GM23338 (cell line): ENCODE measurements around the gene P3R3URF. TPM values are rescaled to one million over a fixed set of nuclear protein-coding genes. Genes with fewer than 3 reads are reported as not detected.

ENCODE experiments used
- ATAC-seq: fragments of 200-7000 bp; cut with Tn5 transposase; 3 replicates; pipeline ENCODE4 v1.9.1; 2020
- DNase-seq: peaks from one replicate; pipeline ENCODE4 v3.0.0-alpha.2; 2015; ENCODE audit warnings: low spot score
- H2AFZ ChIP-seq: fragments of 200-600 bp; sonication (generic); 2 replicates; pipeline ENCODE4 v1.8.0; 2016; ENCODE audit warnings: antibody characterized with exemption, mild to moderate bottlenecking, moderate library complexity
- H3F3A ChIP-seq: fragments of 200-600 bp; sonication (generic); replicated peaks from 2 replicates; pipeline ENCODE4 v1.8.0; 2017; ENCODE audit warnings: antibody characterized with exemption, mixed run types, low read depth
- H3K27ac ChIP-seq: fragments of 200-600 bp; sonication (generic); 2 replicates; pipeline ENCODE4 v1.6.1; 2016; ENCODE audit warnings: low read depth
- H3K27me3 ChIP-seq: fragments of 200-600 bp; sonication (generic); 2 replicates; pipeline ENCODE4 v1.8.0; 2016; ENCODE audit warnings: mild to moderate bottlenecking, mixed run types, moderate library complexity; ENCODE audit not compliant: insufficient read depth
- H3K36me3 ChIP-seq: fragments of 200-600 bp; sonication (generic); 2 replicates; pipeline ENCODE4 v1.8.0; 2016; ENCODE audit warnings: mild to moderate bottlenecking; ENCODE audit not compliant: insufficient read depth
- H3K4me1 ChIP-seq: fragments of 200-600 bp; sonication (generic); 2 replicates; pipeline ENCODE4 v1.8.0; 2016; ENCODE audit warnings: mild to moderate bottlenecking, moderate library complexity; ENCODE audit not compliant: insufficient read depth
- H3K4me2 ChIP-seq: fragments of 200-600 bp; sonication (generic); 2 replicates; pipeline ENCODE4 v1.7.1; 2017; ENCODE audit warnings: mixed run types
- H3K4me3 ChIP-seq: fragments of 200-600 bp; sonication (generic); 2 replicates; pipeline ENCODE4 v1.6.1; 2016; ENCODE audit warnings: mixed run types
- H3K79me2 ChIP-seq: fragments of 200-600 bp; sonication (generic); replicated peaks from 2 replicates; pipeline ENCODE4 v1.8.0; 2017; ENCODE audit warnings: mild to moderate bottlenecking; ENCODE audit not compliant: insufficient read depth
- H3K9me2 ChIP-seq: fragments of 200-600 bp; sonication (generic); 2 replicates; pipeline ENCODE4 v1.8.0; 2017; ENCODE audit not compliant: insufficient read depth
- H4K20me1 ChIP-seq: fragments of 200-600 bp; sonication (generic); replicated peaks from 2 replicates; pipeline ENCODE4 v1.8.0; 2017; ENCODE audit warnings: mild to moderate bottlenecking; ENCODE audit not compliant: insufficient read depth
- H3K27ac Mint-ChIP-seq: 2 replicates; pipeline ENCODE4 v1.8.0; 2020; ENCODE audit warnings: inconsistent platforms, mild to moderate bottlenecking, moderate library complexity, mixed read lengths
- H3K27me3 Mint-ChIP-seq: 3 replicates; pipeline ENCODE4 v1.8.0; 2022; ENCODE audit warnings: low read depth, mild to moderate bottlenecking, moderate library complexity, mixed read lengths, inconsistent platforms; ENCODE audit not compliant: insufficient read depth, poor library complexity
- H3K36me3 Mint-ChIP-seq: 3 replicates; pipeline ENCODE4 v1.8.0; 2021; ENCODE audit warnings: low read depth, mild to moderate bottlenecking, inconsistent platforms, moderate library complexity, mixed read lengths
- H3K4me1 Mint-ChIP-seq: 3 replicates; pipeline ENCODE4 v1.8.0; 2020; ENCODE audit warnings: mild to moderate bottlenecking, inconsistent platforms, mixed read lengths
- H3K4me3 Mint-ChIP-seq: 3 replicates; pipeline ENCODE4 v1.8.0; 2021; ENCODE audit warnings: moderate library complexity, mild to moderate bottlenecking, inconsistent platforms, mixed read lengths
- H3K9me3 Mint-ChIP-seq: 3 replicates; pipeline ENCODE4 v1.8.0; 2020; ENCODE audit warnings: moderate library complexity, mild to moderate bottlenecking, inconsistent platforms, mixed read lengths
- CREB1 ChIP-seq: fragments of 250-450 bp; sonication (Bioruptor Pico); IDR thresholded peaks from 2 replicates; pipeline ENCODE4 v1.5.0; 2020; ENCODE audit warnings: low read depth, mild to moderate bottlenecking, moderate library complexity
- EZH2 ChIP-seq: fragments of 200-600 bp; sonication (generic); IDR thresholded peaks from one replicate; pipeline ENCODE4 v1.8.0; 2017; ENCODE audit warnings: antibody characterized with exemption, mild to moderate bottlenecking, low read depth; ENCODE audit not compliant: unreplicated experiment
- JUNB ChIP-seq: IDR thresholded peaks from one replicate; pipeline ENCODE4 v1.6.1; 2016; ENCODE audit warnings: antibody characterized with exemption; ENCODE audit not compliant: unreplicated experiment
- NANOG ChIP-seq: IDR thresholded peaks from 2 replicates; pipeline ENCODE4 v1.6.1; 2016; ENCODE audit warnings: antibody characterized with exemption, borderline replicate concordance
- POLR2AphosphoS5 ChIP-seq: IDR thresholded peaks from 2 replicates; pipeline ENCODE4 v1.6.1; 2016; ENCODE audit warnings: antibody characterized with exemption, low read depth
- STAT1 ChIP-seq: IDR thresholded peaks from one replicate; pipeline ENCODE4 v1.6.1; 2016; ENCODE audit warnings: antibody characterized with exemption; ENCODE audit not compliant: unreplicated experiment
- ZNF114 ChIP-seq: fragments of 250-450 bp; sonication (Bioruptor Pico); IDR thresholded peaks from 2 replicates; pipeline ENCODE4 v1.5.0; 2020; ENCODE audit warnings: mild to moderate bottlenecking, moderate library complexity
- ZNF331 ChIP-seq: fragments of 250-450 bp; sonication (Bioruptor Pico); IDR thresholded peaks from 2 replicates; pipeline ENCODE4 v1.5.0; 2020; ENCODE audit warnings: low read depth, mild to moderate bottlenecking, moderate library complexity
- polyA plus RNA-seq: library from polyadenylated mRNA; unstranded; fragments of >200 nt; fragmentation: Nextera tagmentation; extraction: Ambion mirVana; gene quantifications from 2 replicates; pipeline ENCODE4 v1.2.1, GENCODE V29; 2016
- total RNA-seq: library from RNA; depleted of rRNA; stranded (reverse); fragments of >200 nt; shearing (Covaris generic); gene quantifications from 2 replicates; pipeline ENCODE4 v1.2.3, GENCODE V29; 2014
- TF ChIP-seq, protein P1 (sequence below): IDR thresholded peaks from 2 replicates; pipeline ENCODE4 v1.6.1; 2016; ENCODE audit warnings: antibody characterized with exemption
- TF ChIP-seq, protein P2 (sequence below), 2 experiments: fragments of 200-600 bp in 1 of 2; sonication (generic) in 1 of 2; conservative IDR thresholded peaks; 2 replicates each; pipeline versions ENCODE4 v1.5.1 to v1.6.1; 2016 to 2017; ENCODE audit warnings: antibody characterized with exemption in 2 of 2, low read depth in 2 of 2, mild to moderate bottlenecking in 2 of 2, moderate library complexity in 1 of 2
- TF ChIP-seq, protein P3 (sequence below): IDR thresholded peaks from one replicate; pipeline ENCODE4 v1.6.1; 2018; ENCODE audit warnings: antibody characterized with exemption; ENCODE audit not compliant: unreplicated experiment

P3R3URF gene
- total and polyA plus RNA-seq, 2 experiments from 2014 or later = not detected

DNA sequence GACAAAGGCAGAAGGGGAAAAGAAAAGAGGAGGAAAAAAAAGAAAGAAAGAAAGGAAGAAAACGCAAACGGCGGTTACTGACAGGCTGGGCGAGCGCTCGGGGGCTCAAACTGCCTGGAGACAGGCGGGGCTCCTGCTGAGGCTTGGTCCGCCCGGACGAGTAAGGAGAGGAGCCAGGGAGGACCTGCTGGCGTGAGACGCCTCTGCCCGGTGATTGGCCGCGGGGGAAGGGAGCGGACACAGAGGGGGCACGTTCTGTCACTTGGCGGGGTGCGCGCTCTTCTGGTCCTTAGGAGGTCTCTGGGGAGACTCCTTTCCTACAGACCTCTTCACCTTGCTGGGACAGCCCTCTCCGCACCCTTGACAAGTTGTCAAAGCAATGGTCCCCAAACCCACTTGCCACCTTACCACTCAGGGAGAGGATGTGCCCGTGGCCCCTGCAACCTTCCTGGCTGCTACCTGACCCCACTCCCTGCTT, 43.1 kb downstream of the P3R3URF start:
- H3K9me2 ChIP-seq = no peaks in the 10 kb centered on the region
- peak overlapping the region; percentile 91 for H3K4me3 ChIP-seq
- H3K4me2 ChIP-seq = peak overlapping the region; percentile 85
- TF ChIP-seq ZNF114 (CRISPR knock-in tag) (no peak), POLR2AphosphoS5 (peak; percentile 12; the same call in 1 of the 2 replicates)
- DNase-seq (no peak), ATAC-seq (peak; percentile 76)
- no peaks in the 10 kb centered on the region for H3K36me3 ChIP-seq
- H3K4me1 Mint-ChIP-seq = peaks cover 27% of the 10 kb centered on the region
- H4K20me1 ChIP-seq = no peaks in the 10 kb centered on the region
- no peaks in the 10 kb centered on the region for H3K9me3 Mint-ChIP-seq
- H3K27ac ChIP-seq = peak overlapping the region; percentile 91
- peaks cover 8% of the 10 kb centered on the region for H3F3A ChIP-seq
- no peaks in the 10 kb centered on the region for H3K36me3 Mint-ChIP-seq
- H3K4me1 ChIP-seq = peaks cover 23% of the 10 kb centered on the region
- H3K27me3 Mint-ChIP-seq = peaks cover 9% of the 10 kb centered on the region
- peaks cover 18% of the 10 kb centered on the region for H3K79me2 ChIP-seq
- peak overlapping the region; percentile 90; the same call in 1 of the 2 replicates for H2AFZ ChIP-seq
- H3K4me3 Mint-ChIP-seq = peak overlapping the region; percentile 93
- peaks cover 18% of the 10 kb centered on the region for H3K27me3 ChIP-seq
- peak overlapping the region; percentile 100 for H3K27ac Mint-ChIP-seq

DNA sequence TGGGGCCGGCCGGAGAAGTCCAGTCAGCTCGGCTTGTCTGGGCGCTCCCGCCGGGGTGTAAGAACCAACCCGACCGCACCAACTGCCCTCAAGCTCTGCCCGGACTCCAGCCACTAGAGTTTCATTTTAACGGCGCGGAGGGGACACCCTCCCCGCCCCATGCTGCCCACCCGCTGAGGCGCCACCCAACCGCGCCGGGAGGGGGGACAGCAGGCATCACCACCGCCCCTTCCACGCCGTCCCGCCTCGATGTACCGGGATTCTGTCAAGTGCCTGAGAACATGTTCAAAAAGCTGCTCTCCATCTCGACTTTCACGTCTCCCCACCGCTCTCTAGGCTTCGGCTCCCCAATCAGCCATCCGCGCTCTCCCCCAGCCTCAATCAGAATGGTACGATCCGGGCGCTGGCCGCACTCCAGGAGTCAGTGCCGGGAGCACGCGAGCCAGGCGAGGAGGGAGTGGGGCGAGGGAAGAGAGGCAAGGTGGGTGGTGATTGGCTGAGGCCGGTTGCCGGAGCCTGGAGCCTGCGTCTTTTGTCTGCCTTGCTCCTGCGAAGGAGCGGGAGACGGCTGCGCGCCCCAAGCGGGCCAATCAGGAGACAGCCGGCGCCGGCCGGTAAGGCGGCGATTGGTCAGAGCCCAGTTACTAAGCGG, 43.6 kb downstream of the P3R3URF start, which contains the start of gene PIK3R3:
Gene PIK3R3 (minus strand): TSS at position 101 of the 652 bp plus-strand sequence. CDS start 677 bp downstream, outside the sequence.
- peak; percentile 93 for ATAC-seq
- Histone ChIP-seq H3K27ac (peak within 1 kb of the TSS; percentile 99), H3K4me1 (peaks cover 23% of the 10 kb centered on the region), H3K9me2 (no peaks in the 10 kb centered on the region), H3K36me3 (no peaks in the 10 kb centered on the region), H2AFZ (peak within 1 kb of the TSS; percentile 98), H4K20me1 (no peaks in the 10 kb centered on the region), H3K79me2 (peaks cover 23% of the 10 kb centered on the region), H3K27me3 (peaks cover 18% of the 10 kb centered on the region), H3F3A (peaks cover 8% of the 10 kb centered on the region), H3K4me2 (peak within 1 kb of the TSS; percentile 92), H3K4me3 (peak within 1 kb of the TSS; percentile 91)
- peak; percentile 99 for DNase-seq
- peaks cover 27% of the 10 kb centered on the region for H3K4me1 Mint-ChIP-seq
- H3K4me3 Mint-ChIP-seq = peak within 1 kb of the TSS; percentile 93
- no peaks in the 10 kb centered on the region; the same call in 2 of the 3 replicates for H3K36me3 Mint-ChIP-seq
- H3K27ac Mint-ChIP-seq = peak within 1 kb of the TSS; percentile 100
- peaks cover 9% of the 10 kb centered on the region for H3K27me3 Mint-ChIP-seq
- H3K9me3 Mint-ChIP-seq = no peaks in the 10 kb centered on the region
- 0 out of 2 replicates have a peak, but pooled peaks have one; percentile 2 for TF ChIP-seq CREB1 (CRISPR knock-in tag)
- TF ChIP-seq, protein P1, sequence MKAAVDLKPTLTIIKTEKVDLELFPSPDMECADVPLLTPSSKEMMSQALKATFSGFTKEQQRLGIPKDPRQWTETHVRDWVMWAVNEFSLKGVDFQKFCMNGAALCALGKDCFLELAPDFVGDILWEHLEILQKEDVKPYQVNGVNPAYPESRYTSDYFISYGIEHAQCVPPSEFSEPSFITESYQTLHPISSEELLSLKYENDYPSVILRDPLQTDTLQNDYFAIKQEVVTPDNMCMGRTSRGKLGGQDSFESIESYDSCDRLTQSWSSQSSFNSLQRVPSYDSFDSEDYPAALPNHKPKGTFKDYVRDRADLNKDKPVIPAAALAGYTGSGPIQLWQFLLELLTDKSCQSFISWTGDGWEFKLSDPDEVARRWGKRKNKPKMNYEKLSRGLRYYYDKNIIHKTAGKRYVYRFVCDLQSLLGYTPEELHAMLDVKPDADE = no peak
- TF ChIP-seq ZNF114 (CRISPR knock-in tag) = no peak
- TF ChIP-seq, protein P2, sequence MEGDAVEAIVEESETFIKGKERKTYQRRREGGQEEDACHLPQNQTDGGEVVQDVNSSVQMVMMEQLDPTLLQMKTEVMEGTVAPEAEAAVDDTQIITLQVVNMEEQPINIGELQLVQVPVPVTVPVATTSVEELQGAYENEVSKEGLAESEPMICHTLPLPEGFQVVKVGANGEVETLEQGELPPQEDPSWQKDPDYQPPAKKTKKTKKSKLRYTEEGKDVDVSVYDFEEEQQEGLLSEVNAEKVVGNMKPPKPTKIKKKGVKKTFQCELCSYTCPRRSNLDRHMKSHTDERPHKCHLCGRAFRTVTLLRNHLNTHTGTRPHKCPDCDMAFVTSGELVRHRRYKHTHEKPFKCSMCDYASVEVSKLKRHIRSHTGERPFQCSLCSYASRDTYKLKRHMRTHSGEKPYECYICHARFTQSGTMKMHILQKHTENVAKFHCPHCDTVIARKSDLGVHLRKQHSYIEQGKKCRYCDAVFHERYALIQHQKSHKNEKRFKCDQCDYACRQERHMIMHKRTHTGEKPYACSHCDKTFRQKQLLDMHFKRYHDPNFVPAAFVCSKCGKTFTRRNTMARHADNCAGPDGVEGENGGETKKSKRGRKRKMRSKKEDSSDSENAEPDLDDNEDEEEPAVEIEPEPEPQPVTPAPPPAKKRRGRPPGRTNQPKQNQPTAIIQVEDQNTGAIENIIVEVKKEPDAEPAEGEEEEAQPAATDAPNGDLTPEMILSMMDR (conservative IDR thresholded peaks at IDR 0.05; ENCODE audit: low read depth in 2 of 2) = no peak
- TF ChIP-seq STAT1 = no peak
- TF ChIP-seq ZNF331 (CRISPR knock-in tag) = no peak
- no peak for TF ChIP-seq EZH2
- TF ChIP-seq JUNB = no peak
- no peak for TF ChIP-seq NANOG
- TF ChIP-seq, protein P3, sequence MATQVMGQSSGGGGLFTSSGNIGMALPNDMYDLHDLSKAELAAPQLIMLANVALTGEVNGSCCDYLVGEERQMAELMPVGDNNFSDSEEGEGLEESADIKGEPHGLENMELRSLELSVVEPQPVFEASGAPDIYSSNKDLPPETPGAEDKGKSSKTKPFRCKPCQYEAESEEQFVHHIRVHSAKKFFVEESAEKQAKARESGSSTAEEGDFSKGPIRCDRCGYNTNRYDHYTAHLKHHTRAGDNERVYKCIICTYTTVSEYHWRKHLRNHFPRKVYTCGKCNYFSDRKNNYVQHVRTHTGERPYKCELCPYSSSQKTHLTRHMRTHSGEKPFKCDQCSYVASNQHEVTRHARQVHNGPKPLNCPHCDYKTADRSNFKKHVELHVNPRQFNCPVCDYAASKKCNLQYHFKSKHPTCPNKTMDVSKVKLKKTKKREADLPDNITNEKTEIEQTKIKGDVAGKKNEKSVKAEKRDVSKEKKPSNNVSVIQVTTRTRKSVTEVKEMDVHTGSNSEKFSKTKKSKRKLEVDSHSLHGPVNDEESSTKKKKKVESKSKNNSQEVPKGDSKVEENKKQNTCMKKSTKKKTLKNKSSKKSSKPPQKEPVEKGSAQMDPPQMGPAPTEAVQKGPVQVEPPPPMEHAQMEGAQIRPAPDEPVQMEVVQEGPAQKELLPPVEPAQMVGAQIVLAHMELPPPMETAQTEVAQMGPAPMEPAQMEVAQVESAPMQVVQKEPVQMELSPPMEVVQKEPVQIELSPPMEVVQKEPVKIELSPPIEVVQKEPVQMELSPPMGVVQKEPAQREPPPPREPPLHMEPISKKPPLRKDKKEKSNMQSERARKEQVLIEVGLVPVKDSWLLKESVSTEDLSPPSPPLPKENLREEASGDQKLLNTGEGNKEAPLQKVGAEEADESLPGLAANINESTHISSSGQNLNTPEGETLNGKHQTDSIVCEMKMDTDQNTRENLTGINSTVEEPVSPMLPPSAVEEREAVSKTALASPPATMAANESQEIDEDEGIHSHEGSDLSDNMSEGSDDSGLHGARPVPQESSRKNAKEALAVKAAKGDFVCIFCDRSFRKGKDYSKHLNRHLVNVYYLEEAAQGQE = no peak
